Erythroblast (primary cell): ENCODE measurements around the gene CS.
"Not testable (repeated sequence)": the region's sequence is repeated elsewhere in the genome, so short reads cannot be mapped to it uniquely, and the experiment has no call there.

Experiments used
- GATA1 ChIP-seq: IDR thresholded peaks from 2 replicates; pipeline ENCODE4 v1.6.1; 2011; ENCODE audit warnings: low read depth, mild to moderate bottlenecking, control low read depth, low read length, moderate library complexity
- POLR2A ChIP-seq: IDR thresholded peaks from 2 replicates; pipeline ENCODE4 v1.6.1; 2011; ENCODE audit warnings: mild to moderate bottlenecking, low read length

- not testable (repeated sequence) for TF ChIP-seq POLR2A, GATA1
These were observed 27.7 kb downstream of the CS start for GRCh38 chr12:56272468-56272867.
